GM21528 (cell line): ENCODE measurements around the gene ALS2.
"Not testable (repeated sequence)": the region's sequence is repeated elsewhere in the genome, so short reads cannot be mapped to it uniquely, and the experiment has no call there.

ENCODE experiments used
- ATAC-seq: cut with Tn5 transposase; IDR thresholded peaks from one replicate; pipeline ENCODE4 v1.9.1; 2021; ENCODE audit warnings: mild to moderate bottlenecking, moderate library complexity; ENCODE audit not compliant: unreplicated experiment, low FRiP score

Gene ALS2

DNA sequence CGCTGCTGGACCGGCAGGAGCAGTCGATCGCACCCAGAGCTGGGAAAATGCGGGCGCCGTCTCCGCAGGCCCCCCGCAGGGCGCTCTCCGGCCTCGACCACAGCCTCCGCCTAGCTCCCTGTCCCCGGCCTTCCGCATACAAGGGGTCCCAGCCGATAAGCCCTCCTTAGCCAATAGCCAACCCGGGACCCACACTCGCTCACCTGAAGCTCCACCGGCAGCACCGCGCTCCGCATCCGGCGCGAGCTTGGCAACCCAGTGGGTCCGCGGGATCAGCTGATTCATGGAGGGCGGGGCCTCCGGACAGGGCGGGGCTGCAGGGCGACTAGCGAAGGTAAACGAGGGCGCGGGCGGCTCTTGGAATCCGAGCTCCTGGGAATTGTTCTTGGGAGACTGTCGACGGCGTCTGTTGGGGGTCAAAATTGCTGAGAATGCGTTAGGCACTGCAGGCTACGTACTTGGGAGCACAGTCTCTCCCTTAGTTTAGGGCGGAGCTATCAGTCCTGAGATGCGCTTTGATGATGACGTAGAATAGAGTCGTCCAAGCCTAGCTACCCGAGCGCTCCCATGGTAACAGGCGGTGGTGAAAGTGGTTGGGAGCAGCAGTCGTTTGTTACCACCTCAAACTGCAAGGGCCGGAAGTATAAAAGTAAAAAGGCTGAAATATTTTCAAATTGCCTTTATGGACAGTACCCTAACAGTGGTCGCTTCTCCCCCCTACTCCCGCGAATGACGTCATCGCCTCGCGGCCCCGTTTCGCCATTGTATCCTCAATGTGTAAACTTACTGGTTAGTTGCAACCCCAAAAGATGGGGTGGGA is at the start of gene ALS2:
ALS2 (minus strand) TSS at position 260 of the 820 bp plus-strand sequence. CDS start 12,048 bp downstream, outside the sequence.
- ATAC-seq, result peak; percentile 98

DNA sequence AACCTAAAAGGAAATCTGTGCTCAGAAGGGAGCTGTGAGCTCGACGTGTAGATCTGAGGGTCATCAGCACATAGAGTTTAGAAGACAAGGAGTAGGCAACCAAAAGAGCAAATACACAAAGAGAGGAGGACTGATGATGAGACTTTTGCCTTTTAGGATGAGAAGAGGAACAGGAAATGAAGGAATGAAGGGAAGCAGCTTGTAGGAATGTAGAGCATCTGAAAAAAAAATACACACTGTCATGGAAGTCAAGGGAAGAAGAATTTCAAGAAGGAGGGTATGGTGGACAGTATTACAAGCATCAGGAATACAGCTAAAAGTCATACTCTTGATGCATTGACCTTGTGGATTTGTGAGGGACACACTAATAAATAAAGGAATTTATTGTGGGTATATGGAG is 47.5 kb upstream of the ALS2 start:
- no peak for ATAC-seq

DNA sequence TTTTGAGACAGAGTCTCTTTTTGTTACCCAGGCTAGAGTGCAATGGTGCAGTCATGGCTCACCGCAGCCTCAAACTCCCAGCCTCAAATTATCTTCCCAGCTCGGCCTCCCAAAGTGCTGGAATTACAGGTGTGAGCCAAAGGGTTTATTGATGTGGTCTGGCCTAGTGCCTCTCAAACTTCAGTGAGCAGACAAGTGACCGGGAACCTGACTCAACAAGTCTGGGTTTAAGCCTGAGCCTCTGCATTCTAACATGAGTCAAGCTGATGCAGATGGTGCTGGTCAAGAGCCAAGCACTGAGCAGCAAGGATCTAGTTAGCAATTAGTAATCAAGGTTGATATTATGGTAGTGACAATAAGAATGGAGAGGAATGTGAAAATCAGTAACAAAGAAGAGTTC is 46.9 kb upstream of the ALS2 start:
- ATAC-seq, result no peak

DNA sequence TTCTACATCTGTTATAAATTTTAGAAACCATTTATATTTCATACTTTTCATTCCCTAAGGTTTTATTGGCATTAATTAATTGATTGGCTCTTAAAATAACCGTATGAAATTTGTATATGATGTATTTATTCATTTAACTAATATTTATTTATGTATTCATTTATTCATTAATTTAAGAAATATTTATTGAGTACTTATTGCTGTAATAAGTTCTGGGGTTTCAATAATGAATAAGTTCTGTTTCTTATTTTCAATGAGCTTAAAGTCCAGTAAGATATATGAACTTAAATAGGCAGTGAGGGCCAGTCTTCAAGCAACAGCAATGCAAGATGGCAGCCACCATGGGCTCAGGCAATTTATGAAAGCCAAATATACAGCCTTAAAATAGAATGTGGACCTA is 43.5 kb upstream of the ALS2 start:
- no peak for ATAC-seq

DNA sequence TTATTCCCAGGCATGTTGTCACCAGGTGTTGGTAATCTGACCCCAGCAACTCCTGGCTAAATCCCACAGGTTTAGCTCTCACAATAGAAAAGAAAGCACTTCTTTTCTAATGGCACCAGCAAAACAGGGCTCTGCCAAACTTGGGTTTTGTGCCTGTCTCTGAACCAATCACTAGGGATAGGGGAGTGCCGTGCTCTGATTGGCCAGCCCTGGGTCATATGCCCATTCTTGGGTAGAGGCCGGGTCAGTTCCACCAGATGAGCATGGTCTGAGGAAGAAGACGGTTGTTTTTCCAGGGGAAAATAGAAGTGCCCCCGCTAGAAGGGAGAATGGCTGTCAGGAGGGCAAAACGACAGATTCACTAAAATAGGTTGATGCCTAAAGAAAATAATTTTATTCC is 40.3 kb upstream of the ALS2 start:
- no peak for ATAC-seq

DNA sequence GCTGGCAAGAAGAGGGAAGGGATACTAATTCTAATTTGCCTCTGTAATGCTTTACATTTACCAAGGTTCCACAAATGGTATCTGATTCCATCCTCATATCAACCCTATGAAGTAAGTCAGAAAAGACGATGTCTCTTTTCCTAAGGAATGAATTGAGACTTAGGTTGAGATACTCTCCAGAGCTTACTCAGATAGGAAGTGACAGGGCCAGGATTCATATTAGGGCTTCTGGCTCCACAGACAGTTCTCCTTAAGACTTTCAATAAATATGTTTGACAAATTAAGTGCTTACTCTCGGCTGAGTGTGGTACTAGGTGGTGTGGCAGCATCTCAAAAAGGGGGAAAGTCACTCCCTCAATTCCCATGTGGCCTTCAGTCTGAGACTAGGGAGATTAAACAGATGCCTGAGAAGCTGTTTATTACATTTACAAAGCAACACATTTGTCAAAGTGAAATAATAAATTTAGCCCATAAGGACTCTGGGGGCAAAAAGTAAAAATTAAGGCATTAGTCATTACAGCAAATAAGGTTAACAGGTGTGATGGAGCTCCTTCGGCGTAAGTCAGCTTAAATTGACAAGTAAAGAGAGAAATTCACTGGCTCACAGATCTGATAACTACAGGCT is 39.8 kb upstream of the ALS2 start:
- ATAC-seq, result no peak

DNA sequence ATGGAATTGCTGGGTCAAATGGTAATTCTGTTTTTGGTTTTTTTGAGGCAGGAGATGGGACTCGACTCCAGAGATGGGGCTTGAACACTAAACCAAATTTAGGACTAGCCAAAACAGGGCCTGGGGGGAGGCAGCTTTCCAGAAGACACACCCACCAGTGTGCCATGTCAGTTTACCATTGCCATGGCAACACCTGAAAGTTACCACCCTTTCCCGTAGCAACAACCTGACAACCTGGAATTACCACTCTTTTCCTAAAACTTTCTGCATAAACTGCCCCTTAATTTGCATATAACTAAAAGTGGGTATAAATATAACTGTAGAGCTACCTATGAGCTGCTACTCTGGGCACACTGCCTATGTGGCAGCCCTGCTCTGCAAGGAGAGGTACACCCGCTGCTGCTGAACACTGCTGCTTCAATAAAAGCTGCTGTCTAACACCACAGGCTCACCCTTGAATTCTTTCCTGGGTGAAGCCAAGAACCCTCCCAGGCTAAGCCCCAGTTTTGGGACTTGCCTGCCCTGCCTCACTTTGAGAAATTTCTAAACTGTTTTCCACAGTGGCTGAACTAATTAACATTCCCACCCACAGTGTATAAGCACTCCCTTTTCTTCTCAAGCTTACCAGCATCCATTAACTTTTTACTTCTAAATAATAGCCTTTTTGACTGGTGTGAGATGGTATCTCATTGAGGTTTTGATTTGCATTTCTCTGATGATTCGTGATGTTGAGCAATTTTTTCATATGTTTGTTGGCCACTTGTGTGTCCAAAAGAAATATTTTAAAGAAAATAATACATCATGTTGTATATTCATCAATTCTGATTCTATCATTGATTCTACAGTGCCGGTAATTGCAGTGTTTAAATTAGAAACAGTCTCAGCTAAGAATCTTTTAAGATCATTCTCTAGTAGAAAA is 36.2 kb upstream of the ALS2 start:
- ATAC-seq, result no peak

DNA sequence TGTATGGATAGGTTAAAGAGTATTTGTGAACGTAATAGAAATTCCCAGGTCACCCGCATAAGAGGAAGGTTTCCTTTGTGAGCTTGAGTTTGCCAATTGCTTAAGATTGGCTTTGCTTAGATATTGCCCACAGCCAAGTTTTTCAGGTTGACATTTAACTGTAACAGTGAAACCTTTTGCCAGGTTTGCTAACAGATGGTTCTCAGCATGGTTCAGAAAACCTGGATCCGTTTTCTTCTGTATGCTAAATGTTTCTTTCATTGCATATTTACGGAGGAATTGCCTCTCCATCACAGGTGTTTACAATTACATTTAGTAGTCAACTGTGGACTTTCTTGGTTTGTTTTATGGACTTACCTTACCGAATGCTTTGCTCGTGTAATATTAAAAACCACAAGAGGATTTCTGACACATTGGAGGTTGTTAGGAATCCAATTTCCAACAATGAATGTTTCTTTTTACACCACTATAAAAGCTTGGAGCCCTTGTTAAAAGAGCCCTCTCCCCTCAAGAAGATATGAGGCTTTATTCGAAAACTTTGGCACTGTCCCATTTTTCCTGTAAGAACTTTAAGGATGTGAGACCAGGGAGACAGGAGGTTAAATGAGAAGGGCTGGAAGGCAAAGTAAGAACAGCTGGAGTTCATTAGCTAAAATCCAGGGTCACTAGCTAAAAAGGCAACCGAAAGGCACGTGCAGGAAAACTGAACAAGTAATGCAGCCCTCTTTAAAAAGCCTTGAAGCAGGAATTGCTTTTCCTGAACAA is 33.4 kb upstream of the ALS2 start:
- ATAC-seq, result no peak

DNA sequence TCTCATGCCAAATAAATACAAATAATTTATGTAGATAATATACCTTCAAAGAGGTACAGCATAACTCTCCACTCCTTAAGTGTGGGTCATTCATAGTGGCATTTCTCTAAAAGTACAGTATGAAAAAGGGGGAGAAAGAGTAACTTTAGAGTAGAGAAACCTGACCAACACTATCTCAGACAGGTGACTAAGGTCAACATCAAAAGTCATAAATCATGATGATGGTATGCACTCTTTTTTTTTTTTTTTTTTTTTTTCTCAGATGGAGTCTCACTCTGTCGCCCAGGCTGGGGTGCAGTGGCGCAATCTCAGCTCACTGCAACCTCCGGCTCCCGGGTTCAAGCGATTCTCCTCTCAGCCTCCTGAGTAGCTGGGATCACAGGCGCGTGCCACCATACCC is 29.9 kb upstream of the ALS2 start:
- ATAC-seq, result not testable (repeated sequence)

DNA sequence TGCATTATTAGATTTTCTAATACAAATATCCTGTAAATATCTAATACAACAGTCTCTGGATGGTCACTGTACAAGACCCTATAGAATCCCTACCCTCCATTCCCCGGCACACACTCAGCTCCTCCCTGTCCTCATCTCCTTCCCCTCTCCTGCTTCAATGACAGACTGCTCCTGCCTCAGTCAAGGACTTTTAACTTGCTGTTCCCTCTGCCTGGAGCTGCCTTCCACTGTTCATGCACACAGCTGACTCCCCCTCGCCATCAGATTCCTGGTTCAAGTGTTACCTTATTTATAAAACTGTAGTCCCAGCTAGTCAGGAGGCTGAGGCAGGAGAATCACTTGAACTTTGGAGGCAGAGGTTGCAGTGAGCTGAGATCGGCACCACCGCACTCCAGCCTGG is 28.9 kb upstream of the ALS2 start:
- ATAC-seq, result no peak

DNA sequence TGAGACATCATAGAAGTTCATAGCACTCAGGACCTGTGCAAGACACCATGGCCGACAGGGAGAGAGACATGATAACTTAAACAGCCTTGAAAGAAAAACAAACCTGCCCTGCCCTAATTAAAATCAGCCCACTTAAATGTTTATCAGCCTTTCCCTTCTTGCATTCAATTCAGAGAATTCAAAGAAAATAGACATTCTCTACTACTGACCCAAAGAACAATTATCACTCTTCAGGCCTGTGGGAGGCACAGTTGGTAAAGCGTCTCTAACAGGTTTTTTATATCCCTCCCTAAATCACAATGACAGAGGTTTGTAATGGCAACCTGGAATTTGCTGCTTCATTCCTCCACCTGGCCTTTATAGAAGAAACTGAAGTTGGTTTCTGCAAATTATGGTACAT is 27.3 kb upstream of the ALS2 start:
- no peak for ATAC-seq

DNA sequence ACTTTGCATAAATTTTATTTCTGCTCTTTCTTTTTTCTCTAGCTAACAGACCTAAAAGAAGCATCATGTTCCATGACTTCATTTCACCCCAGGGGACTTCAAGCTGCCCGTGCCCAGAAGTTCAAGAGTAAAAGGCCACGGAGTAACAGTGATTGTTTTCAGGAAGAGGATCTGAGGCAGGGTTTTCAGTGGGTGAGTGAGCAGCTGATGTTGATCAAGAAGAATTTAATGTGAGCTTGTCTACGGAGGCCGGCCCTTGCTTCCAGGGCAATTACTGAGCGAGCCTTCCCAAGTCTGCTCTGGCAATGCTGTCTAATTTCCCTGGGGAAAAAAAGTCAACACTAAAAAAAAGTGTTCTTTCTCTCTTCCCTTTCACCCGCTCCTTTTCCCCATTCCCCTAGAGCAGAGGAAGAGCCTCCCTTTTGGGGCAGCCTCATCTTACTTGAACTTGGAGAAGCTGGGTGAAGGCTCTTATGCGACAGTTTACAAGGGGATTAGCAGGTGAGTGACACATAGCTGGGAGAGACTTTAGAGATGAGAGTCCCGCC is 26.8 kb upstream of the ALS2 start:
- no peak for ATAC-seq

DNA sequence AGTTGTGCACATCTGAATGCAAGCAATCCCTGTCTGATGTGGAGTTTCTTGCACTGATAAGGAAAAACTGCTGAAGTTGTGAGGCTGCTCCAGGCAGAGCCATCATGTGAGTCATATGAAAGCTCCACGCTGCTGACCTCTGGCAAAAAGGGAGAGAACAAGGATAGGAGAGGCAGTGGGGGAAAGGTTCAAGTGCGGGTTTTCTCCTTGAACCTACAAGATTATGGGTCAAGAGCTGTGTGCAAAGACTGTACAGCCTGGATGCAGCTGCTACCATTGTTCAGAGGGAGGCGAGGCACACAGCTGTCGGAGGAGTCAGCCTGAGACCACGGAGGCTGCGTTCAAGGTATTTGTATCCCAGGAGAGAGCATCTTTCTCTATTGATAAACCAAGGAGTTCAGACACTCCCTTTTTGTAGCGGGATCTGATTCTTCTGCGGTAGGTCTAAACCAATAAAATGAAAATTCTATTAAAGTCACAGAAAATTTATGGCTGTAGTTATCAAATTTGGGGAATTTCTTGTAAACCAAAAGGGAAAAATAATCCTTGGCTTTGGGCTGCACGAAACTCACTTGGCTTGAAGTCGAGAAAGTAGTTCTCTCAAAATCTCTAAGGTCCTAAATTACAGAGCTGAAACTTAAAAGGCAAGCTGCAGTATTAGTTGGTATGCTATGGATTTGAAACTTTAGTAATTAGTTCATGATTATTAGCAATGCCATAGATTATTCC is 25.9 kb upstream of the ALS2 start, which contains the start of gene CDK15:
CDK15 (plus strand) TSS at position 96 of the 729 bp plus-strand sequence; CDS start at position 224, 128 bp downstream.
- no peak for ATAC-seq

DNA sequence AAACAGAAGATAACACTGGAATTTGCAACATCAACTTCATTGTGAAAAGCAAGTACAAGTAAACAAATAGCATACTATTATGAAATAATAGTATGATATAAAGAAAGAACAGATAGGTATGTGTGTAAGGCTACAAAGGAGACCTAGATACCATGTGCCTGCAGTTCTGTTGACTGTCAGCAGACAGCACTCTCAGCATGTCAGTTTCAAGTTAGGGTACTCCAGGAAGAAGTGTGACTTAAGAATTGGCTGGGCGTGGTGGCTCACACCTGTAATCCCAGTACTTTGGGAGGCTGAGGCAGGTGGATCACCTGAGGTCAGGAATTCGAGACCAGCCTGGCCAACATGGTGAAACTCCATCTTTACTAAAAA is 18.2 kb upstream of the ALS2 start:
- not testable (repeated sequence) for ATAC-seq

DNA sequence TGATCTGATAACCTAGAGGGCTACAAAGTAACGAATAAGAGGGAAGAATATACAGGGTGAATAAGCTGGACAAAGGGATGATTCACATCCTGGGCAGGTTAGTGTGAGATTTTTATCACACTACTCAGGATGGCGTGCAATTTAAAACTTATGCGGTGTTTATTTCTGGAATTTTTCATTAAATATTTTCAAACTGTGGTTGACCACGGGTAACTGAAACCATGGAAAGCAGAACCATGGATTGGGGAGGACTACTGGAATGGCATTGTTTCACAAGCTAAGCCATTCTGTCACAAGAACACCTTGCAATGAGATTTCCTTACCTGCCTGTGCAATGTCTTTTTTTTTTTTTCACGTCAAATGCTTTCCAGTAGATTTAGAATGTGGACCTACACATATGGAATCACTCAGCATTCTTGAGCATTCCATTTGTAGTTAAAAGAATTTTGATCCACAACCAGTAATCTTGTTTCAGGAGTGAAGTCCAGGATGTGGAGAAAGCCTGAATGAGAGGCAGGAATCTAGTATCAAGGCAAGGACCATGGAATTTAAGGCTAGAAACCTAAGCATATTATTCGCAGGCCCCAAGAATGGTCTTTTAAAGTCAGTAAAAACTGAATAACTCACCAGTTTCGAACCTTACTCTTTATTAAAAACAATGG is 17.6 kb upstream of the ALS2 start:
- no peak for ATAC-seq

DNA sequence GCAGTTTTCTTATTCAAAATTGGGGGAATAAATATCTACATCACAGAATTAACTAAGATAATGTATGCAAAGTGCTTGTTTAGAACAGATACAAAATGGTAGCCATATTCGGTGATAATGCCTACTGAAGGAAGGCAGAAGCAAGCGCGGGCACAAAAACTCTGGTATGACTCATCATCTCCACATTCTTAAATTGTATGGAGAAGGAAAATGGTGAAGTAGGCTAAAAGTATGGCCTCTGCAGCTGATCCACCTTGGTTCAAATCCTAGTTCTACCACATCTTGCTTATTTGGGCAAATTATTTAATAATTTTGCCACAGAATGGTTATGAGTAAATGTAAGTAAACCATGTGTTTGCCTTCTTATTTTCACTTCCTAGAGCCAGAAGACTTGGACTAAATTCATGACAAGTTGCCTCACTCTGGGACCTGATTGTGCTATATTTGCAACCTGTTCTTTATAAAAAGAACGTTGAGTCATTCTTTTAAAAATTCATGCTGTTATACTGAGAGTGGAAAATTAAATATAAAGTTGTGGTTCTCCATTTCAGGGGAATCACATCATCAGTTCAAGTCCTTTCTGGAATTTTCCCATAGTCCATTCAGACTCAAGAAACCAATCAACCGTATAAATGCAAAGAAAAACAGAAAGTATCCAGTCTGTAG is 16.6 kb upstream of the ALS2 start:
- no peak for ATAC-seq

DNA sequence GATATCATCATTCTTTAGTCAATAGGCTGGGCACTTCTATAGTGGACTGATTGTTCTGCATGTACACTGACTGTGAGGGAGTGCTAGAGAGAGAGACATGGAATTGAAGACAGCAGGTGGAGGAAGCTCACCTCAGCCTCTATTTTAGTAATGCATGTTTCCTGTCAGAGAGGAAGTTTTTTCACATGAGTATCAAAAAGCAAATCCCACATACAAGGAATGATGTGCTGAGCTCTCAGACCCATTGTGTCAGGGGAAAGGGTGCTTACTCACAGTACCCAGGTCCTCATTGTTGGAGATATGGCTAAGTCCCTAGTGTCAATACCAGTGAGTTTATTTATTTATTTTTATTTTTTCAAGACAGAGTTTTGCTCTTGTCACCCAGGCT is 15.7 kb upstream of the ALS2 start:
- no peak for ATAC-seq
